Esophagus squamous epithelium (tissue), 4 donors: Measurements from ENCODE around the gene TSC22D1.

ENCODE experiments used
- POLR2A ChIP-seq, 4 donors: fragments of 450-650 bp; IDR thresholded peaks; one replicate each; pipeline ENCODE4 v1.6.1; 2017; ENCODE audit warnings: antibody characterized with exemption in 4 of 4, mild to moderate bottlenecking in 4 of 4, moderate library complexity in 3 of 4
- TF ChIP-seq, protein P1 (sequence below), 6 experiments: fragments of 450-650 bp in 4 of 6; fragments of 200-600 bp in 2 of 6; sonication (generic) in 2 of 6; IDR thresholded peaks; one replicate each; pipeline ENCODE4 v1.5.1; 2016 to 2019; ENCODE audit warnings: antibody characterized with exemption in 6 of 6, mild to moderate bottlenecking in 4 of 6, moderate library complexity in 4 of 6

DNA sequence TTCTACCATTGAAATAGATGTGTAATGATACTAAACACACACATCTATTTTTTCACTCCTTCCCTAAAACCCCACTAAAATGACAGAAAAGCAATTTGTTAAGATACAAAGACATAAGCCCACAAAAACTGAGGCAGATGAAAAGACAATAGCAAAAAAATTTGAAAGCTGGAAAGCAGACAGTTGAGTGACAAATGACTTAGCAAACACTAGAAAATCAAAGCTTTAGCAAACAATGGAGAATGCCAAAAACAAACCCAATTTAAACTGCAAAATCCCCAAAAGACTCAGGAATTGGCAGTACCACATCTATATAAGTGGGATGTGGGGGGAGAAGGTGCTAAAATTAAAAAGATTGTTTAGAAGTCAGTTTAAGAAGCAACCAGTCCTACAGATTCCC lies 9.5 kb downstream of the TSC22D1 start:
- no peak for TF ChIP-seq POLR2A (IDR thresholded peaks at IDR 0.05)
- TF ChIP-seq, protein P1, sequence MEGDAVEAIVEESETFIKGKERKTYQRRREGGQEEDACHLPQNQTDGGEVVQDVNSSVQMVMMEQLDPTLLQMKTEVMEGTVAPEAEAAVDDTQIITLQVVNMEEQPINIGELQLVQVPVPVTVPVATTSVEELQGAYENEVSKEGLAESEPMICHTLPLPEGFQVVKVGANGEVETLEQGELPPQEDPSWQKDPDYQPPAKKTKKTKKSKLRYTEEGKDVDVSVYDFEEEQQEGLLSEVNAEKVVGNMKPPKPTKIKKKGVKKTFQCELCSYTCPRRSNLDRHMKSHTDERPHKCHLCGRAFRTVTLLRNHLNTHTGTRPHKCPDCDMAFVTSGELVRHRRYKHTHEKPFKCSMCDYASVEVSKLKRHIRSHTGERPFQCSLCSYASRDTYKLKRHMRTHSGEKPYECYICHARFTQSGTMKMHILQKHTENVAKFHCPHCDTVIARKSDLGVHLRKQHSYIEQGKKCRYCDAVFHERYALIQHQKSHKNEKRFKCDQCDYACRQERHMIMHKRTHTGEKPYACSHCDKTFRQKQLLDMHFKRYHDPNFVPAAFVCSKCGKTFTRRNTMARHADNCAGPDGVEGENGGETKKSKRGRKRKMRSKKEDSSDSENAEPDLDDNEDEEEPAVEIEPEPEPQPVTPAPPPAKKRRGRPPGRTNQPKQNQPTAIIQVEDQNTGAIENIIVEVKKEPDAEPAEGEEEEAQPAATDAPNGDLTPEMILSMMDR (IDR thresholded peaks at IDR 0.05), result no peak
